ENCODE data around the gene ARHGAP18.

ARHGAP18 gene

DNA sequence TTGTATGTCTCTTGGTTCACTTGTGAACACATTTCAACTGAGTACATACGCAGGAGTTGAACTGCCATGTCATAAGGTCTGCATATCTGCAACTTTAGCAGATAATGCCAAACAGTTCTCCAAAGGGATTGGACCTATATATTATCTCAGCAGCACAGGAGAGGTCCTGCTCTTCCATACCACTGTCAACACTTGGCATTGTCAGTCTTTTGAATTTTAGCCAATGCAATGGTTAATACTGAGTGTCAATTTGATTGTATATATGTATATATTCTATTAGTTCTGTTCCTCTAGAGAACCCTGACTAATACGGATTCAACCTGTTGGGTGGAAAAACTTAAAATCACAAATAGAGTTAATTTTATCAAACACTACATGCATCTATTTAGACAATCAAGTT lies 26.1 kb upstream of the ARHGAP18 start:
- H3K27me3 Mint-ChIP-seq: no peaks in the 10 kb centered on the region
- no peak for DNase-seq
- no peaks in the 10 kb centered on the region for H3K36me3 Mint-ChIP-seq (ENCODE audit: low read depth)
- no peaks in the 10 kb centered on the region for H3K9me3 Mint-ChIP-seq
- peaks cover 3% of the 10 kb centered on the region for H3K4me1 Mint-ChIP-seq
- H3K4me3 Mint-ChIP-seq: no peak overlapping the region
- no peak overlapping the region for H3K27ac Mint-ChIP-seq
- ATAC-seq: no peak

DNA sequence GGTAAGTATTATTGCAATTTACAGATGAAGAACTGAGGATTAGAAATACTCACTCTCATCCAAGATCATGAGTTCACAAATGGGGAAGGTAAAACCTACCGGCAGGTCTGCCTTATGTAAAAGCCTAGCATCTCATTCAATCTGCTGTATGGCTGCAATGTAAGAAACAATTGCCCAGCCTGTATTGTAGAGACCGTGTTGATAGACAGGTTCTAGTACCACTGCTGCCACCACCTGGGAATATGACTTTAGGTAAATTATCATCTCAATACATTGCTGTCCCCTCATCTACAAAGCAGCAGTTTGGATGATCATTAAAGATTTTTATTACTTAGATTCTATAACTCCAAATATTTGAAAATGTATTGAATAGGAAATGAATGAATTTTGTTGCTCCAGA lies 23.3 kb upstream of the ARHGAP18 start:
- Mint-ChIP-seq H3K4me1 (peaks cover 7% of the 10 kb centered on the region), H3K4me3 (no peak overlapping the region), H3K27ac (no peak overlapping the region), H3K27me3 (no peaks in the 10 kb centered on the region), H3K36me3 (ENCODE audit: low read depth) (no peaks in the 10 kb centered on the region), H3K9me3 (no peaks in the 10 kb centered on the region)
- no peak for DNase-seq
- no peak for ATAC-seq

DNA sequence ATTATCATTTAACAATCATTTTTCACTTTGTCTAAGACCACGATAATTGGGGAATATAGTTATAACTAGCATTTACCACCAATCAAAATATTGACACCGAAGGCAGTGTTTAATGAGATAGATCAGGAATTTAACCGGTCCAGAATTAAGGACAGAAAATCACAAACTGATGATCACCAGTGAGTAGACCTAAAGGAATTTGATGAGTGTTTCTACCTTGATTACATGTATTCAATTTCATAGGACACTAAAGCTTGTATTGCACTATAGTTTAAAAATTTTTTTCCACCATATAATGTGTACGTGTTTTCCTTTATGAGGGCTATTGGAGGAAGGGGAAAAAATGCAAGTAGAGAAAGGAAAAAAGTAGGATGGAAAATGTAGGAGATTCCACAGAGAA lies 22.6 kb upstream of the ARHGAP18 start:
- DNase-seq (no peak), ATAC-seq (no peak)
- Mint-ChIP-seq H3K27ac (no peak overlapping the region), H3K27me3 (no peaks in the 10 kb centered on the region), H3K4me1 (peaks cover 7% of the 10 kb centered on the region), H3K4me3 (no peak overlapping the region), H3K9me3 (no peaks in the 10 kb centered on the region), H3K36me3 (ENCODE audit: low read depth) (no peaks in the 10 kb centered on the region)

DNA sequence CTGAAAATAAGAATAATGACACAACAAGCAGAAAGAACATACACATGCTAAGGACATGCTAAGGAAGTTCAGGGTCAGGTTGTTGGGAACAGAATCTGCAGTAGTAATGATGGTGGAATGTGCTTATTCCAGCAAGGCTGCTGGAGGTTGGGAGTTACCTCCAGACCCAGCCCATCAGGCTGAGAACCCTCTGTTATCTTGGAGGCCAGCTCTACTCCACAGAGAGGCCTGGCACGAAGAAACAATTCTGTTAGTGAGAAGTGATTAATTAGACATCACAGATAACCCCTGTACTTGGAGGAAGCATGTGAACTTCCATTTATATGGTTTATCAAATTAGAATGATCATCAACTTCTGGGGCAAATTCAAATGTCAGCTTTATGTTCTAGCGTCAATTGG lies 22.1 kb upstream of the ARHGAP18 start:
- Mint-ChIP-seq H3K4me3 (no peak overlapping the region), H3K9me3 (no peaks in the 10 kb centered on the region), H3K27me3 (no peaks in the 10 kb centered on the region), H3K27ac (no peak overlapping the region), H3K4me1 (peaks cover 7% of the 10 kb centered on the region), H3K36me3 (ENCODE audit: low read depth) (no peaks in the 10 kb centered on the region)
- no peak for DNase-seq
- no peak for ATAC-seq

DNA sequence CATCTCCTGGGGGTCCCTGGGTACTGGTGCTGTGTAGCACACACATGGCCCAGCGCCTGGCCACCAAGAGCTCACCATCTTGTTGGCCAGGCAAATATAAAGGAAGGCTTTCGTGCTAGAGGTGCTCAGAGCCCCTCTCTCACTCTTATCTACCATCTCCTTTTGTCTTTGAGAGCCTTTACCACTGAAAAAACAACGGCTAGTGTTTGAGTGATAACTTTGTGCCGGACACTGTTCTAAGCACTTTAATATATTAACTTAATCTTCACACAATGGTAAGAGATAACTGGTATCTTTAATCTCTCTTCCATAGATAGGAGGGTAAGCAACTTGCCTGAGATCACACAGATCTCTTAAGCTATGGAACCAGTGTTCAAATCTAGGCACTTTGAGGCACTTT lies 21.5 kb upstream of the ARHGAP18 start:
- Mint-ChIP-seq H3K36me3 (ENCODE audit: low read depth) (no peaks in the 10 kb centered on the region), H3K4me1 (peaks cover 7% of the 10 kb centered on the region), H3K27ac (no peak overlapping the region), H3K4me3 (no peak overlapping the region), H3K9me3 (no peaks in the 10 kb centered on the region), H3K27me3 (no peaks in the 10 kb centered on the region)
- DNase-seq (no peak), ATAC-seq (no peak)

DNA sequence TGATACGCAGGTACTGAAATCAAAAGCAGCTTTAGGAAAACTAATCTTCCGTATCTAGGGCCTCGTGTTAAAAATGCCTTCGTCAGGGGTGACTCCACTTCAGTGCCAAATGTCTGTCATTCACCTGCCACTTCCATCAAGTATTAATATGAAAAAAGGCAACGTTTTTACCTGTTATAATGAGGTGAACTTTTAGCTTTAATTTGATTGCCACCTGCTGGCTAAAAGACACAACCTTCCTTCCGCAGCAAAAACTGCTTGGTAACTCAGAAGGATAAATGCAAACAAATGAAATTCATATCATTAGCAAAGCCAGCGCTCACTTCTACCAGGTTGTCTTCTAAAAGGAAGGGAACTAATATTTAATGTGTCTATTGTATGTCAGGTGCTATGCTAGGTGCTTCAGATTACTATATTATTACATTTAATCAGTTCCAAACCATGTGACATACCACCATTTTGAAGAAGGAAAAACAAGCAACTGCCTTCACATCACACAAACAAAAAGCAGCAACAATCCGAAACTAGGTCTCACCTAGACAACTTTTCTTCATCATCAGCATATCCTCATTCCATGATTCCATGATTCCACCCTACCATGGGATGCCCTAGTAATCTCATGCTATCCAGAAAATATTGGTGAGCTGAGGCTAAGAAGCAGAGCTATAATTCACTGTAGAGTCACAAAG lies 20.6 kb upstream of the ARHGAP18 start:
- Mint-ChIP-seq H3K27ac (peak overlapping the region; percentile 53), H3K36me3 (ENCODE audit: low read depth) (no peaks in the 10 kb centered on the region), H3K4me3 (no peak overlapping the region), H3K4me1 (peaks cover 7% of the 10 kb centered on the region), H3K27me3 (no peaks in the 10 kb centered on the region), H3K9me3 (no peaks in the 10 kb centered on the region)
- no peak for DNase-seq
- ATAC-seq: no peak

DNA sequence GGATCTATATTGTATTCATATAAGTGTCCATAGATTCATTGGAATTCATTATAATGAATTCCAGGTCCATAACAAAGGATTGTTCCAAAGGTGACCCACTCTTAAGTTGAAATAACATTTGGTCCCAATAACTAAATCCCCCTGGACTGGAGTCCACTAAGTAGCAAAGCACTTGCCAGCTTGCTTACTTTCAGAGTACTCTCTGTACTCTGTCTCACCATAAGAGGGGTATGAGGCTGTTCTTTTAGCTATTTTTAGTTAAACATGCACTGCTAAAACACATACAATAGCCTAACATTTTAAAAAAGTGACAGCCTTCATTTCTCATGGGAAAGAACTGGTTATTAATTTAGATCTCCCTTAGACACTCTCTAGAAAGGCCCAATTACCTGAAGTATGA lies 16.7 kb upstream of the ARHGAP18 start:
- H3K9me3 Mint-ChIP-seq: no peaks in the 10 kb centered on the region
- H3K27ac Mint-ChIP-seq: no peak overlapping the region
- H3K4me3 Mint-ChIP-seq: no peak overlapping the region
- peaks cover 4% of the 10 kb centered on the region for H3K4me1 Mint-ChIP-seq
- ATAC-seq (no peak), DNase-seq (no peak)
- H3K36me3 Mint-ChIP-seq (ENCODE audit: low read depth): no peaks in the 10 kb centered on the region
- H3K27me3 Mint-ChIP-seq: no peaks in the 10 kb centered on the region

DNA sequence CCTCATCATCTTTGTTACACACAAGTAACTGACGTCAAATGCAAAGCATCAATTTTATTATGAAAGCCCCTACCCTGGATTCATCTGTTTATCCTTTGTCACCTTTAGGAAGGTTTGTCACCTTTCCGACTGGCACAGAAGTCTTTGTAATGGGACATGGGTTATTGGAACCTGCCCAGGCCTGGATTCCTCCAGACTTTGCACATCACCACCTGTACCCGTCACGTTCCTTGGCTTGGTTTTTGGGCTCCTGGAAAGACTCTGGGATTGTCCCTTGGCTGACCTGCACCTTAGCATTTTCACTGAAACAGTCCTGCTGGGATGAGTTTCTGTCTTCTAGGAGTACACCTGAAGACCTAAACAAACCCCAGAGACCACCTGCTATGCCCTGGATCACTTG lies 15.4 kb upstream of the ARHGAP18 start:
- no peak for DNase-seq
- H3K36me3 Mint-ChIP-seq (ENCODE audit: low read depth): no peaks in the 10 kb centered on the region
- no peaks in the 10 kb centered on the region for H3K27me3 Mint-ChIP-seq
- H3K4me1 Mint-ChIP-seq: no peaks in the 10 kb centered on the region
- no peak overlapping the region for H3K27ac Mint-ChIP-seq
- no peaks in the 10 kb centered on the region for H3K9me3 Mint-ChIP-seq
- ATAC-seq: no peak
- no peak overlapping the region for H3K4me3 Mint-ChIP-seq

DNA sequence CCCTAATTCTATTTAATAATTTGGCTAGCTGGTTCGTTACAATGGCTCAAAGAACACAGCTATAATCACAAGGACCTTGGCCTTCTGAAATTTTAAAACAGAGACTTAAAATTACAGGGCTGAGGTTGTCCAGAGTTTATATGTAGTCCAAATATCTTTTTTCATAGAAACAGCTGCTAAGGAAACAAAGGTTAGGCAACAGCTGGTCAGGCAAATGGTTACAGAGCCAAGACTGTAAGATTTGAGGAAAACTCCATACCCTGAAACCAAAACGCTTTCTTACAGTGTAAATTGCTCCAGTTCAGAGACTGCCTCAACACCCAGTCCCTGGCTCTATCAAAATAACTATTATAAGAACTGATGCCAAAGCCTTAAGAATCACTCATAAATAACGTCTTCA lies 9.7 kb upstream of the ARHGAP18 start:
- ATAC-seq (no peak), DNase-seq (no peak)
- H3K9me3 Mint-ChIP-seq: no peaks in the 10 kb centered on the region
- H3K27me3 Mint-ChIP-seq: no peaks in the 10 kb centered on the region
- H3K4me1 Mint-ChIP-seq: peaks cover 3% of the 10 kb centered on the region
- no peak overlapping the region for H3K27ac Mint-ChIP-seq
- no peak overlapping the region for H3K4me3 Mint-ChIP-seq
- H3K36me3 Mint-ChIP-seq (ENCODE audit: low read depth): no peaks in the 10 kb centered on the region

DNA sequence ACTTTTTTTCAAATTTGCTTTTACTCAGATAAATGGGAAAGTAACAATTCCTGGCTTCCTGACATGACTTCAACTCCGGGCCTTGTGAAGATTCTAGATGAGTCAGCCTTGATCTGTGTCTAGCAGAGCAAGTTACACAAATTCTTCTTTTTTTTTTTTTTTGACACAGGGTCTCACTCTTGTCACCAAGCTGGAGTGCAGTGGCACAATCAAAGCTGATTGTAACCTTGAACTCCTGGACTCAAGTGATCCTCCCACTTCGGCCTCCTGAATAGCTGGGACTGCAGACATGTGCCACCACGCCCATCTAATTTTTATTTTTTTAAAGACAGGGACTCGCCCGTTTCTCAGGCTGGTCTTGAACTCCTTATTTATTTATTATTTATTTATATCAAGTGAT lies 7.3 kb upstream of the ARHGAP18 start:
- Mint-ChIP-seq H3K27ac (no peak overlapping the region), H3K27me3 (peaks cover 2% of the 10 kb centered on the region), H3K4me3 (no peak overlapping the region), H3K36me3 (ENCODE audit: low read depth) (no peaks in the 10 kb centered on the region), H3K9me3 (no peaks in the 10 kb centered on the region), H3K4me1 (peaks cover 6% of the 10 kb centered on the region)
- no peak for ATAC-seq
- DNase-seq: no peak

DNA sequence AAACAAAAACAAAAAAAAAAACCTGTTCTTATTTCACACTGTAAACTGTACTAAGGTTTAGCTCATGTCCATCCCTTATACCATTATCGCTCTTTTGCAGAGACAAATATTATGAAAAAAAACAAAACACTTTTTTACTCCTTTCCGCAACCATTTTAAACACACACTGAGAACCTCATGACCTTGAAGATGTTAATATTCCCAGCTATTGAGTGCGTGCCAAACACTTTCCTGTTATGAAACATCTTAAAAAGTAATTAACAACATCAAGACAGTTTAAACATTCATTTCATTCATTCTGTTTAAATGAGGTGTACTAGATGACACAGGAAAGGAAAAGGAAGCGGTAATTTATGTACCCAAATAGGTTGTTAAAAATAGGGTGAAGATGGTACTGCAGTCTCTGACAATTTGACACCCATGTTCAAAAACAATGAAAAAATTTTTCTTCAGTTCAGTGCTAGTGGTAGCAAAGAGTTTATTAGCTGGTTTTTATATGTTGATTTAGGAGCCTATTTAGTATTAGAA lies 3.9 kb upstream of the ARHGAP18 start:
- ATAC-seq (no peak), DNase-seq (no peak)
- Mint-ChIP-seq H3K4me3 (no peak overlapping the region), H3K27ac (no peak overlapping the region), H3K4me1 (peaks cover 22% of the 10 kb centered on the region), H3K9me3 (no peaks in the 10 kb centered on the region), H3K27me3 (peaks cover 6% of the 10 kb centered on the region), H3K36me3 (ENCODE audit: low read depth) (no peaks in the 10 kb centered on the region)

DNA sequence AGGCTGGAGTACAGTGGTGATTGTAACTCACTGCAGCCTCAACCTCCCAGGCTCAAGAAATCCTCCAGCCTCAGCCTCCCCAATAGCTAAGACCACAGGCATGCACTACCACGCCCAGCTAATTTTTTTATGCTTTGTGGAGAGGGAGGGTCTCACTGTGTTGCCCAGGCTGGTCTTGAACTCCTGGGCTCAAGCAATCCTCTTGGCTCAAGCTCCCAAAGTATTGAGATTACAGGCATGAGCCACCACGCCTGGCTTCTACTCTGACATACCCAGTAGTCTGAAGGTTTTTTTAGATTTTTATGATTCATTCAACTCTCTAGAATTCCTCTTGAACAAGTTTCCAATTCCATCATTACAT lies 1.3 kb upstream of the ARHGAP18 start:
- Mint-ChIP-seq H3K36me3 (ENCODE audit: low read depth) (no peaks in the 10 kb centered on the region), H3K27me3 (peaks cover 6% of the 10 kb centered on the region), H3K4me1 (peaks cover 31% of the 10 kb centered on the region), H3K27ac (no peak overlapping the region), H3K9me3 (no peaks in the 10 kb centered on the region), H3K4me3 (no peak overlapping the region)
- ATAC-seq (no peak), DNase-seq (no peak)

DNA sequence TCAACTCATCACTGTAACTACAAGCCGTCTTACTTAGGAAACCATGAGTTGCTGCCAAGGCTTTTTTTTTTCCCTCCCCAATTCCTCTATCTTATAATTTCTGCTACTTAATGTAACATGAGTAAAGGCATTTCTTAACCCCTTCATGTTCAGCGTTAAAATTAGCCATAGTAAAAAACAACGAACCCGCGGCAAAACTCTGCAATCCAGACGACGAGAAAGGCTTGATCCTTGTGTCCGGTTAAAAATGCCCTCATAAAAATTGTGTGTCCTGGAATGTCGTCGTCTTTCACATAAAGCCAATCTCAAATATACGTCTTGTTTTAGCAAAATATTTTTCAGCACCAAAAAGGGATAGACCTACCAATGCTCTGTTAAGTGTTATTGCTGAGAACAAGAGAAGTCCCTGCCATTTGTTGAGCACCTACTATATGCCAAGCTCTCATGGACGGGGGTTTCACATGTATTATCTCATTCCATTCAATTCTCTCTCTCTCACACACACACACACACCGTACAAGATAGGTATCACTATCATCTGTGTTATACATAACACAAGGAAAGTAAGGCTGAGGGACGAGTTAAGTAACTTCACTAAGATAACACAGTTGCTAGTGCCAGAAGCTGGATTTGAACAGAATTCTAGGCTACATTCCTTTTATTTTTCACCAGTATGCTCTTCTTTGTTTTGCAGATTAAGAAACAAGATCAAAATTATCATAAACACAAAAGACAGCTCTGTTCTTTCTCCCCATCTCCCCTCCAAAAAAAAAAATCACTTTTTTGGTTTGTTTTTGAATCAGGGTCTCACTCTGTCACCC lies 683 bp upstream of the ARHGAP18 start:
- Mint-ChIP-seq H3K27me3 (peaks cover 6% of the 10 kb centered on the region), H3K36me3 (ENCODE audit: low read depth) (peaks cover 1% of the 10 kb centered on the region), H3K4me3 (peak overlapping the region; percentile 86), H3K9me3 (no peaks in the 10 kb centered on the region), H3K27ac (peak overlapping the region; percentile 66), H3K4me1 (peaks cover 31% of the 10 kb centered on the region)
- DNase-seq (no peak), ATAC-seq (no peak)

DNA sequence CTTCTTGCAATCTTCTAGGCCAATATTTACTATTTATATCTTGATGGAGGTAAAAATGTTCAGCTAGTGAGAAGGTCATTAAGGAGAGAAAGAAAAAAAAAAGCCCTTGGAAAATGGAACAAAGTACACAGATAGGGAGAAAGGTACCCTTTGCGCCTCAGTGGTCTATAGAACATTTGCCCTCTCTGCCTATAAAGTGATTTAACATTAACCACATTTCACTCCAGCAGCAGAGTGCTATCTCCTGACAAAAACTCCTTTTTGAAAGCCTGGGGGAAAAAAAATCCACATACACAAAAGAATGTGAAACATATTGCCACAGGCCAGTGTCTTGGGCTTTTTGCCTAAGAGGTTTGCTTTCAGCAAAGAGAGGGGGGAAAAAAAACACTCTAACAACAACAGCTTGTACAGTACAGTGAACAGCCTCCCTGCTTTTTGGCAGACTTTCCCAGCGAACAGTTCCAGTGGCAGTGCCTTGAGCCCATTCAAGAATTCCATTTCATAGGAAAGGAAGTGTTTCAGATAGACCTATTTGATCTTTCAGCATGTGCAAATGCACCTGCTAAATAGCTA lies 695 bp downstream of the ARHGAP18 start:
- H3K9me3 Mint-ChIP-seq: no peaks in the 10 kb centered on the region
- peaks cover 31% of the 10 kb centered on the region for H3K4me1 Mint-ChIP-seq
- H3K4me3 Mint-ChIP-seq: peak overlapping the region; percentile 86
- peaks cover 6% of the 10 kb centered on the region for H3K27me3 Mint-ChIP-seq
- DNase-seq (no peak), ATAC-seq (no peak)
- peaks cover 1% of the 10 kb centered on the region for H3K36me3 Mint-ChIP-seq (ENCODE audit: low read depth)
- H3K27ac Mint-ChIP-seq: peak overlapping the region; percentile 66
